Stimulated activated CD8-positive, alpha-beta memory T cell treated with anti-CD3 and anti-CD28 coated beads, Interleukin-4, amount 100 ng/mL, for 48 hours (primary cell): ENCODE results near the gene MYO10.
"Not testable (repeated sequence)": the region's sequence is repeated elsewhere in the genome, so short reads cannot be mapped to it uniquely, and the experiment has no call there.

Experiments
- DNase-seq: peaks from one replicate; pipeline ENCODE4 v3.0.0-alpha.2; 2020

The MYO10 gene

DNA sequence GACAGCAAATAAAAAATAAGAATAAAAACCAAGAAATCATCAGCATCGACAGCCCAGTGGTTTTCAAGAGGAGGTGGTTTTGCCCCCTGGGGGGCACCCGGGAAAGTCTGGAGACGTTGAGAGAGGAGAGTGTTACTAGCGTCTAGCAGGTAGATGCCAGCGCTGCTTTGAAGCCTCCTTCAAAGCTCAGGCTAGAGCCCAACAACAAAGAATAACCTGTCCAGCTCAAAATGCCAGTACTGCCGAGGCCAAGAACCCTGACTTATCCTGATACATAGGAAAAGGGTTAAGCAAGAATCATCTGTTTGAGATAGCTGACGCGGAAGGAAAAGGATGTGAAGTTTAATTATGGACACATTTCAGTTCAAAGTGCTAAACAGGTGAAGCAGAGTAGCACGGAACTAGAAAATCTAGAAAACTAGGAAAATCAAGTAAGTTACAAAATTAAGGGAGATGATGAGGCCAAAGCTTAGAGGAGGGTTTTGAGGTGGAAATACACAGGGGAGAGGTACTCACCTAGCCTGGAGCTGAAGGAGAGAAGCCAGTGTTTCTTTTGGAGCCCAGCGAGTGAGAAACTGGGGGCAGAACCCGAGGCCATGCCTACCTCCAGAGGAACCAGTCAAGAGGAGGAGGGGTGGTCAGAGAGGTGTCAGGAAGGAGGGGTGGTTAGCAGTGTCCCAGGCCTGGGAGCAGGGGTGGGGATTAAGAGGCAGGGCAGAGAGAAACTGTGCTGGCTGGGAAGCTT, 198.3 kb downstream of the MYO10 start:
- DNase-seq = no peak

DNA sequence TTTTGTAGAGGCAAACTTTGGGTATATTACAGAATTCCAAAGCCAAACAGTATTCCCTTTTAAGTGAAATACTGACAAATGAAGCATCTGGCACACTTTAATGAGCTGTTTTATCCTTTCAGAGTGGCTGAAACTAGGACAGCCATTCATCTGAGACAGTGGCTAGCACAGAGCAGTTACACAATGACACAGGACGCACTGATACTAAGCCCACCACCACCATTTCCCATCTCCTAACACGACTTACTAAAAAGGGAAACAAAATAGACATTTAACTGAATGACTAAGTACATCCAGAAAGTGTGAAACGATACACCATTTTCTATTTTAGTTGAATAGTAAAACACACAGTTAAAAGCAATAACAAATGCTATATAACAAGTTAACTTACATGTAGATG, 198.9 kb downstream of the MYO10 start:
- DNase-seq = no peak

DNA sequence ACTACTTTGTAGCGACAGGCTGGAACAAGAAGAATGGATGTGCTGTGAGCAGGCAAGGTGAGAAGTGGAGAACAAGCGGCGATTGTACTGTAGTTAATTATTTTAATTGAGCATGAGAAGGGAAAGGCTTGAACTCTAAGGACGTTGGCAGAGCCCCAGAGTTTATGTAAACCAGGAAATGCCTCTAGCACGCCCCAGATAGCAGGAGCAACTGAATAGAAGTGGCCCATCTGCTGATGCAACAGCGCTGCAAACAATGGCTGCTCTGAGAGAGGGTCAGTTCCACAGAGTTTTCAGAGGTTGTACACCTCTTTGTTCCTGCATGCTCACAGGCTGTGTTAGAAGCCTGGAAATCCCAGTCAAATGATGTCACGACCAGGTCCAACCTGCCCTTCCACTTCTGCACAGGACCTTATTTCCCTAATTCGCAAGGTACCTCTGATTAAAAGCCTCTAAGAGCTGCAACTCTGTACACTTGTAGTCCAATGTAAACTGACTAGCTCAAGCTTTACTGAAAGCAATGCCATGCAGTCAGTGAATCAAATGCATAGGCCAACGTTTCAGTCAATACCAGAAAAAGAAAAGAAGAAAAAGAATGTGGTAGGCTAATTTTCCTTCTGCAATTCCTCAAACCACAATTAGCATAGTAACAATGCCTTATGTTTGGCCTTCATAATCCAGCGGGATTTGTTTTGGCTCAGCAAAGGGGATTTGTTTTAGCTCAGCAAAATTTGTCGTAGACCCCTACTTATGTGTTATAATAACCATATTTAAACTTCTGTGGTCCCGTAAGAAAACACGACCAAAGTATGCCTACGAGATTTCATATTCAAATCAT, 199.7 kb downstream of the MYO10 start:
- DNase-seq = no peak

DNA sequence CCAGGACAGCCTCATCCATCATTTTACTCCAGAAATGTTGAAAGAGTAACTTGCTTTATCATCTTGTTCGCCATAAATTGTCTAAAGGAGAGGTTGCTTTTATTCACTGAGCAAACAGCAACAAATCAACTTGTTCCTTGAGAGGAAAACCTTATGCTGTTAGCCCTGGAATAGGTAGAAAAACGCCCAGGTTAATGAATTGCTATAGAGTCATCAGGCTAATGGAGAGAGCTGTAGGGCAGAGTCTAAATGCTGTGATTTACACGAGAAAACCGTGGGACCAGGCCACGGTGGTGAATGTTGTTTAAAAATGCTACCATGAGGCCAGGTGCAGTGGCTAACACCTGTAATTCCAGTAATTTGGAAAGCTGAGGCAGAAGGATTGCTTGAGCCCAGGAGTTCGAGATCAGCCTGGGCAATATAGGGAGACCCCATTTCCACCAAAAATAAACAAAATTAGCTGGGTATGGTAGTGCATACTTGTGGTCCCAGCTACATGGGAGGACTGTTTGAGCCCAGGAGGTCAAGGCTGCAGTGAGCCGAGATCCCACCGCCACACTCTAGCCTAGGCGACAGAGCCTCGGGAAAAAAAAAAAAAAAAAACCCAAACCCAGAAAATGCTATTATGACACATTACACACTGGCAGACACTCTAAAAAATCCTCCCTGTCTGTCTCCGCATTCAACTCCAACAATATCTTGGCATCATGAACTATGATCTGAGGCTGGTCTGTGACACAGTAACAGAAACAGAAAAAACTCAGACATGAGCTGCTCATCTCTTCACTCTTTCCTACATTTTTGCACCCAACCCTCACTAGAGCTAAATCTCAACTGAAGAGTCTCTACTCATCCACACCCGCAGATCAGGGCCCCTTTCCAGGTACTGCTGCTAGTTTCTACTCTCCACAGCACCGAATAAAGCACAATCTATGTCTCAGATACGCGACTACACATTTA, 200.7 kb downstream of the MYO10 start:
- DNase-seq = no peak

DNA sequence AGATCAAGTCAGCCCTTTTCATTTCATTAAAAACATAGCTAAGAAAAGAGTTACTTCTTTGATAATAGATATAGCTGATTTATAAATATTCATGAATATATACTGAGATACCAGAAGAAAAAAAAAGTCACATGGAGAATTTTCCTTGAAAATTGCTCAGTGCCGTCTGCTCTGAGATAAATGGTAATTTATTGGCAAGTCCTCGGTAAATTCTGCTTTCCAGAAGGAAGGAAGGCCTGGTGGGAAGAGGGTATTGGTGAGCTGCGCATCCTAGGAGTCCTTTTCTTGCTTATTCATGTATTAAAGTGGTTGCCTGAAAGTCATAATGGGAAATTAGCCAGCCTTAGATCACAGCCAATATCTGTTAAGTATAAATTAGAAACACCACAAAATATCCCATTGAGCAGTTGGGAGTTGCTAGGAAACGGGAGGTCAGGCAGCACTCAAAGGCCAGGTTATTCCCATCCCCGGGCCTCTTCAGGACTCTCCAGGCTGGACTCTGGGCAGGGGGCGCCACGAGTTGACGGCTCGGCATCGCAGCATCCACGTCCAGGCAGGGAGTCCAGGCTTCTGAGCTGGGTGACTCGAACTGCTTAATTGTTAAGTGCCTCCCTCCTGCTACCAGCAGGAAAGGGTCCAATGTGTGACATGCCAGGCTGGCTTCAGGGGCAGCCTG, 202.6 kb downstream of the MYO10 start:
- DNase-seq = no peak

DNA sequence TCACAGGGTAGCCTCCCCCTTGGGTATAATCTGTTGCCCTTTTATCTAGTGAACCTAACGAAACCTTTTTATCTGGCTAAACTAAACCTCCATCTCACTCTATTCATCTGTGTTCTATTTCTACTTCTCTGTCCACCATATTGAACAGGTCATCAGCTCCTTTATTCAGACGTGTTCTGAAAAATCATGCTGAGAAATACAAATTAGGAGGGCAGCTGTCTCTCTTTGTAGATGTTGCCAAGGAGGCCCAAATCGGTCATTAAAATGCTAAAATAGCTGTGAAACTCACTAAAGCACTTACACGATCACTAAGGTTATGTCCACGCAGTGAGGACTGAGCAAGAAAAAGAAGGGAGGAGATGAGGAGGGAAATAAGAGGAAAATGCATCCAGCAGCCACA, 203.7 kb downstream of the MYO10 start:
- no peak for DNase-seq

DNA sequence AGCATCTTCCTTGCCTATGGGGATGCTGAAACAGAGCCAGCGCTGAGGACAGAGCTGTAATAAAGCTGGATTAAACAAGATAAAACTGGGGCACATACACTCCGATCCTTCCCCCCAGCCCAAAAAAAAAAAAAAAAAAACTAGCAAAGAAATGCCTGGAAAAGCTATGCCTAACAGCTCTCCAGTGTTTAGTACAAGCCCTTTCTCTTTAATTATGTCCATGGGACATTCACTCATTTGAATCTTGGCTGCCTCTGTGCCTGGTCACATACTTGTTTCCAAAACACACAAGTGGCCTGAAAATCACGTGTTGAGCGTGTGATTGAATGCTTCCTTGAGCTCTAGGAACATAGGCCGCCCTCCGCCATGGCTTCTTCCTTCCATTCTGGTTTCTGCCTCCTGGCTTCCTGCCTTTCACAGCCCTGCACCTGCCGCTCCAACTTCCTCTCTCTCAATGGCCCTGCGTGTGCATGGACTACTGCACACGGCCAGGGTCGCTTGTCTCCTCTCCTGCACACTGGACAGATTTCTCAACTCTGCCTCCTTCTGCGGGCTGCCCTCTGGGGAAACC, 208.2 kb downstream of the MYO10 start:
- no peak for DNase-seq

DNA sequence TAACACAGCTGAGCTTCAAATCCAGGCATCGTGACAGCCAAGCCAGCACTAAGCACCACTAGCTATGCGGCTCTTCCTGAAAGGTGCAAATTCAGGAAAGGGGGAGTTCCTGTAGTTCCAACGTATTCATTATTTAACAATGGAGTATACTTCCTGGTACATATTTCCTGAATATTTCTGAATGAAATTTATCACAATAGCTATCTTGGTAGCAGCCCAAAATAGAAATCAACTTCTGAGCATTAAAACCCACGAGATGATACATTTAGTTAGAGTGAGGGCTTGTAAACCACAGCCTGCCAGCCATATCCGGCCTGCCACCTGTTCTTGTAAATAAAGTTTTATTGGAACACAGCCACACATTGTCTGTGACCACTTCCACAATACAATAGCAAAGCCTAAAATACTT, 209.5 kb downstream of the MYO10 start:
- no peak for DNase-seq

DNA sequence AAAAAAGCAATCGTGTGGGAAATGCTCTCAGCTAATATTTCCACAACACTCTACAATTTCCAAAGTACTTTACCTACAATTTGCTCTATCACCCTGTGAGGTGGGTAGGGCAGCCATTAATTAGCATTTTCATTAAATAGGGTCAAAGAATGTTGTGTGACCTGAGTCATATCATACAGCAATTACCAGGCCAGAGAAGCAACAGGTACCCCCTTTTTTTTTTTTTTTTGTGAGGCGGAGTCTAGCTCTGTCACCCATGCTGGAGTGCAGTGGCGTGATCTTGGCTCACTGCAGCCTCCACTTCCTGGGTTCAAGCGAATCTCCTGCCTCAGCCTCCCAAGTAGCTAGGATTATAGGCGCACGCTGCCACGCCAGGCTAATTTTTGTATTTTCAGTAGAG, 210.5 kb downstream of the MYO10 start:
- no peak for DNase-seq

DNA sequence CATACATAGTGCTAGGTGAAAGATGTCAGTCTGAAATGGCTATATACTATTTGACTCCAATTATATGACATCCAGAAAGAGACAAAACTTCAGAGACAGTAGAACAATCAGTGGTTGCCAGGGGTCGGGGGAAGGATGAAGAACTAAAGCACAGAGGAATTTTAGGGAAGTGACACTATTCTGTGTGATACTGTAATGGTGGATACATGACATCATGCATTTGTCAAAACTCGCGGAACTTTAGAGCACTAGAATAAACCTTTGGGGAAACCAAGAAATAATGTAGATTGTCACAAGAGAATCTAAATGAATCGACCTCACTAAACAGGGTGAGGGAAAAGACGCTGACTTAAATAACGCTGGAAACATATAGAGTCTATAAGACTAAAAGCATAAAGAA, 212.3 kb downstream of the MYO10 start:
- no peak for DNase-seq

DNA sequence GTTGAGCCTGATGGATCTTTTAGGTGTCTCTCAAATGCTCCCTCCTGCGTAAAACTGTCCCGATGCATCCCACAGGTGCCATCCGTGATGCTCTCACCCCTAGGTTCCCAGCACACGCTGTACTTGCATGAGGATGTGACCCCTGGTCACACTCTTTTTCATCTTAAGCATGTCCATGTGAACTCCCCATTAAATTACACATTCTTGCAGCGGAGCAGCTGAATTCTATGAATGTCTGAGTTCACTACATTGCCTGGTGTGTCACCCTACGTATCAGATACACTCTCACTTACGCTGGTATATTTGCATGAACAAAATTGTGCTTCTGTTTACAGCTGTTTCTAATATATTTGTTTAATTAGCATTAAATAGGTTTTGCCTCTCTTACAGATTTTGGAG, 214.0 kb downstream of the MYO10 start:
- DNase-seq = no peak

DNA sequence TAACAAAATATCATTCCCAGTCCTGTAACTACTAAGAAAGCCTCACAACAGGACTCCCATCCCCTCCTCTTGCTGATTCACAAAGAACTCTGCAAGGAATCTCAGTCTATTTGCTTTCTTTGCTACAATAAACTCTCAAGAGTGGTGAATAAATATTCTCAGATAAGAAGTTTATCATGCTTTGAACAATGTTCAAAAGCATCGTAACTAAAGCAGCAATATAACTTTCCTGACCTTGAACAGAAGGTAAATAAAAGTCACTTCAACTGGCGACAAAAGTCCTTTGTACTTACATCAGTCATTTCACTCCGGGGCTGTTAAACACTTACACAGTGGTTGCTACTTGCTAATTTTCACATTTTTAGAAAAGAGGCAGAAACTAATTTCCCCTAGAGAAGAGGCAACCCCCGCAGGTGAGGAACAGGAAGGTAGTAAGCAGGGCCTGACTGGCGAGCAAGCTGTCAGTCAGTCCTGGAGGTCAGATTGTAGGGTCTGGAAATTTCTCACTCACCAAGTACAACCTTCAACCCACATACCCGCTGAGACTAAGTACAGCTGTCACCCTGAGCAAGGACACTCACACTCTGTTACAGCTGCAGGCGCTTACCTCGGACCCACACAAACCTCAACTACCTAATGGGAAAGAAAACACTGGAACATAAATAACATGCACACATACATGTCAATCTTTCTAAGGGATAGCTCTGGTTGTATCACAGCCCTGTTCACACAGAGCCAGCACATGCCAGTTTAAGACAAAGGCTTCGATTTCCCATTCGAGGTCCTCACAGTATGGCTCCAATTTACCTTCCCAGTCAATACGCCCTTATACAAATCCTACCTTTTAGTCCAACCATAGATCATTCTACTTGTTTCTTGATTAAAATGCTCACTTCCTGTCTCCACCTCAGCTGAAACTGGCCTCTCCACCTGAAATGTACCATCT, 214.7 kb downstream of the MYO10 start:
- no peak for DNase-seq

DNA sequence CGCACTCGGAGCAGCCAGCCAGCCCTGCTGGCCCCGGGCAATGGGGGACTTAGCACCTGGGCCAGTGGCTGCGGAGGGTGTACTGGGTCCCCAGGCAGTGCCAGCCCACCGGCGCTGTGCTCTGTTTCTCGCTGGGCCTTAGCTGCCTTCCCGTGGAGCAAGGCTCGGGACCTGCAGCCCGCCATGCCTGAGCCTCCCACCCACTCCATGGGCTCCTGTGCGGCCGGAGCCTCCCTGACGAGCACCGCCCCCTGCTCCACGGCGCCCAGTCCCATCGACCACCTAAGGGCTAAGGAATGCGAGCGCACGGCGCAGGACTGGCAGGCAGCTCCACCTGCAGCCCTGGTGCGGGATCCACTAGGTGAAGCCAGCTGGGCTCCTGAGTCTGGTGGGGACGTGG, 218.1 kb downstream of the MYO10 start:
- DNase-seq = not testable (repeated sequence)

DNA sequence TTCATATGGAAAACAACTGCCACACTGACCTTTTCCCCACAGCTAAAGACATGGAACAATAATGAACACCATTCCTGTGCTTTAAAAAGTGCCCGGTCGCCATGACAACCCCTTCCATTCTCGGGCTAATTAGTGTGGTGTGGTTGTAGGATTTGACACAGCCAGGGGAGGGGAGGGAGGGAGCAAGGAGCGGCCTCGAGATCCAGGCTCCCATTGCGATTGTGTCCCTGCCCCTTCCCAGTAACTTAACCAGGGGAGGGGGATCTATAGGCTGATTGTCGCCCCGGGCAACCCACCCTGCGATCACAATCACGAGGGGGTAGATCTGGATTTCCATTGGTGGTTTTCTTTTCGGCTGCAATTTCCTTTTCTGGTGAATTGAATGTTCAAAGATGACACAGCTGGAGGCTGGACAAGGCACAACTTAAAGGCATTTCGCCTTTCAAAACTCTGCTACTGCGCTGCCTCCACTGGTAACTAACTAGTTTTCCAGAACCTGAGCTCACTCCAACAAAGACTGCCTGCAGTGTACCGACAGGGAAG, 222.6 kb downstream of the MYO10 start:
- no peak for DNase-seq

DNA sequence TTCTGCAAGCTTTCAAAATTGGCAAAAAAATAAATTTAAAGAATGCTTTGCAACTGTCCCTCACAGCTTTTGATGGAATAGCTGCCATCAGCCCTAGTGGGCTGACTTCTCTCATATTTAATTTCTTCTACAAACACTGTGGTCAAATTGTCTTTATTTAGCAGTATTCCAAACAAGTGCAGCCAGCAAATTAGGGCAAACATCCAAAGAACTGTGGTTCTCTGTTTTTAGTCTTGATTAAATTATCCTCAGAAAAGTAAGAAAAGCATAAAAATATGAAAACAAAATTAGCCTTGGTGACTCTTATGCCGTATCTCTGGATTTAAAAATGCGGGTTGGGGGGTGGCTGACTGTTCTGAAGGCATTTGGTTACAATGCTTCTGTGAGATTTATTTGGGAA, 223.5 kb downstream of the MYO10 start:
- no peak for DNase-seq

DNA sequence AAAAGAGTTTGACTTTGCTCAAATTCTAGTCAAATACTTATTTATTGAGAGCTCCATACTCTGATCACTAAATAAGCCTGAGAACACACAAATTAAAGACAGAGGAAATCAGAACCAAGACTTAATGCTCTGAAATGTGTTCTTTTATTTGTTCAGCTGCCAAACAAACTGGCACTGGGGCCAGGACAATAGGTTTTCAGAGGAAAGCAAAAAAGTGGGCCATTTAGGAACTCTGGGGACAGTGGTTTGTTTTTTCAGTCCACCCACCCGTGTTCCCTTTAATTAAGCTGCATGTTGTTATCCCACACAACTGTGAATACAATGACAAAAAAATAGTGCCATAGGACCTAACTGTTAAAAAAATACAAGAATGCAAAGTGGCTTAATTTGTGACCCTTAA, 223.9 kb downstream of the MYO10 start:
- DNase-seq = no peak

DNA sequence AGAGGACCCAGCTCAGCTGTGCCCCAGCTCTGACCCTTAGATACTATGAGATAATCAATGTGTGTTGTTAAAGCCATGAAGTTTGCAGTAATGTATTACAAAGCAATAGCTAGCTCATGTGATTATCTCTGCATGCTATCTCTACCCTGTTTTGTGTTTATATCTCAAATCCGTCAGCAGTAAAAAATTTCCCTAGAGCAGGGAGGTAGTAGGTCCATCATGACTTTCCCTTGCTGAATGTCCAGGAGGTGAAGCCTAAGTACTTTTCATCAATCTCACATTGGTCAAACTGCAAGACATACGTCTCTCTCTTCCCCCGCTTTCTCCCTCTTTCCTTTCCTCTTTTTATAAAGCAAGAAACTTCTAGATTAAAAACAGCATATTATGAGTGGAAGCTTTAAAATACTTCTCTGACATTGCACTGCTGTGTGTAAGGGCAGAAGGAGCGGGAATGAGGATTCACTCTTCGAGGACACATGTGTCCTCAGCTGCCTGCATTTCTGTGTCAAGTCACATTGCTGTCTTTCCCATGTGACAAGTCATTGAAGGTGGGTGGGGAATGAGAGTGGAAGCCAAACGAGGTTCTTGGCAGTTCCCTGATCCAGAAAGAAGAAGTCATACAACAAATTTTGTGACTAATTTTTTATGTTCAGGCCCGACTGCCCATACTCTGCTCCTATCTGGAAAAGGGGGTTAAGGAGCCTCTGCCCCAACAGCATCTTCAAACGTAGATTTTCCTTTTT, 226.2 kb downstream of the MYO10 start:
- no peak for DNase-seq

DNA sequence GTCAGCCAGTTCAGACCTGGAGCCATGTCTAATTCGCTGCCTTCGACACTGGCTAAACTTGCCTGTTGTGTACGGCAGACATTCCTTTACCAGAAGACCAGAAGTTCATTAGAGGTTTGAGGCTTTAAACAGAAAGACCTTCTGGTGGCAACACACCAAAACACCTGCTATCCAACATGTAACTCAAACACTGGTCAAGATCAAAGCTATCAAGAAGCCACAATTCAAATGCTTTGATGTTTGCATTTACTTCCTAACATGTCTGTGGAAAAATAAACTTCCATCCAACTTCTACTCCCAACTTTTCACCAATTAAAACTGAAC, 228.3 kb downstream of the MYO10 start:
- DNase-seq = no peak

DNA sequence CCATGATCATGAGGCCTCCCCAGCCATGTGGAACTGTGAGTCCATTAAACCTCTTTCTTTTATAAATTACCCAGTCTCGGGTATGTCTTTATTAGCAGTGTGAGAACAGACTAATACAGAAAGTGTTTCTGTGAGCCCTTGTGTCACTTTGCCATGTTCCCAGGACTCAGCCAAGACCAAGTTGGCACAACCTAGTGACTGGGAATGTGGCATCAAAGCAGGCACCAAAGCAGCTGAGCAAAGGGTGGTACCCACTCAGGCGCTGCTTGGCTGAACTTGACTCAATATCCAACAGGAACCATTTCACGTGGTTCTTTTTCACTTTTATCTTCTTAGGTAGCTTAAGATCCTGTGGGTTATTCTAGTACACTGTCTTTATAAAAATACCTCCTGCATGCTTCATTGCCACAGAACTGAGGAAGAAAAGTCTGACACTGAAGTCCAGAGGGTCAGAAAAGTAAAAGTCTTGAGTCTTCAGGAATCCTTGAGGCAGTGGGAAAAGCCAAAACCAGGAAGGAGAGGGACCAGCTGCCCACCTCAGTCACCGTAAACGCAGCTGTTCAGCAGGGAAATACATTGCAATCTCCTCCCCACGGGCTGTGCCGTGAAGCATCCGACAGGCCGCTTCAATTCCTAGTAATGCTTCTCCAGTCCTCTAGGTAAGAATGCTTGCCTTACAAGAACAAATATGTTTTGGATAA, 228.8 kb downstream of the MYO10 start:
- no peak for DNase-seq

DNA sequence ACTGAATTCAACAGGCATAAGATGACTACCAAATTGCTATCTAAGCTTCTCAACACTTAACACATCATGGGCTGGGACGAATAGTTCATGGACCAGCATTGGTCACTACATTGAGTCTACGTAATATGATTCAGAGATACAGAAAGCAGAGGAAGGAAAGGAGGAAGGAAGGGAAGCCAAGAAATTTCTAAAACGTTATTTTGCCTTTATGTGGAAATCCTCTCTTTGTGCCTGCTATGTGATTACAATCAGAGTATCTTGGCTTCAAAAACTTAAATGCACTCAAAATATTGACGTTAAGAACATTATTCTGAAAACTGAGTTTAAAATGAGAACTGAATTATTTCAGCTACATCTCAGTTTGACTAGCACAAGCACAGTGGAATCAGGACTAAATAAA, 231.1 kb downstream of the MYO10 start:
- DNase-seq = no peak
